ENCODE measurements around the gene JAKMIP1. TPM values are rescaled to one million over a fixed set of nuclear protein-coding genes. Genes with fewer than 3 reads are reported as not detected.

Gene JAKMIP1
- total RNA-seq, 1 experiment from 2014 or later, result not detected

GRCh38 chr4:6198768-6199421 is 1.5 kb downstream of the JAKMIP1 start:
- Histone ChIP-seq H3K9me3 (no peaks in the 10 kb centered on the region), H3K4me1 (no peaks in the 10 kb centered on the region), H3K27me3 (replicated peaks; ENCODE audit: control insufficient read depth, insufficient read depth, low read length) (no peaks in the 10 kb centered on the region), H3K4me3 (ENCODE audit: low read depth, low read length) (no peak overlapping the region), H3K36me3 (ENCODE audit: control insufficient read depth, insufficient read depth, low read length) (no peaks in the 10 kb centered on the region)
- no peak for DNase-seq
- CTCF ChIA-PET, result interaction anchor here (0.6 kb wide), 1 partner anchor 26 kb away, joined by 3 read pairs; no protein-coding TSS in a partner anchor
- H3K27me3 Mint-ChIP-seq (ENCODE audit: insufficient read depth, unreplicated experiment), result peaks cover 13% of the 10 kb centered on the region
- POLR2A ChIA-PET, result no interaction called here
- H3K27ac Mint-ChIP-seq (ENCODE audit: unreplicated experiment), result no peak overlapping the region
- intact Hi-C loops (cut with micrococcal nuclease; ENCODE audit: unreplicated experiment), result no loop called here
- TF ChIP-seq CTCF (IDR thresholded peaks at IDR 0.05; ENCODE audit: insufficient read depth in 1 of 2, low read depth in 1 of 2, low read length in 1 of 2, severe bottlenecking in 1 of 2, unreplicated experiment in 1 of 2), result no peak
- no TSS peak for BruUV-seq (replicated peaks)
- peak overlapping the region; percentile 44 for H3K4me3 Mint-ChIP-seq (ENCODE audit: unreplicated experiment)
- H3K36me3 Mint-ChIP-seq (ENCODE audit: insufficient read depth, unreplicated experiment), result no peaks in the 10 kb centered on the region
- H3K9me3 Mint-ChIP-seq (ENCODE audit: unreplicated experiment), result peaks cover 12% of the 10 kb centered on the region
- H3K4me1 Mint-ChIP-seq (ENCODE audit: low read depth, unreplicated experiment), result no peaks in the 10 kb centered on the region

GRCh38 chr4:6198278-6198677 is 2.1 kb downstream of the JAKMIP1 start:
- Mint-ChIP-seq H3K27ac (ENCODE audit: unreplicated experiment) (no peak overlapping the region), H3K36me3 (ENCODE audit: insufficient read depth, unreplicated experiment) (no peaks in the 10 kb centered on the region), H3K4me1 (ENCODE audit: low read depth, unreplicated experiment) (no peaks in the 10 kb centered on the region), H3K4me3 (ENCODE audit: unreplicated experiment) (no peak overlapping the region), H3K27me3 (ENCODE audit: insufficient read depth, unreplicated experiment) (peaks cover 13% of the 10 kb centered on the region), H3K9me3 (ENCODE audit: unreplicated experiment) (peaks cover 12% of the 10 kb centered on the region)
- TF ChIP-seq CTCF (IDR thresholded peaks at IDR 0.05; ENCODE audit: insufficient read depth in 1 of 2, low read depth in 1 of 2, low read length in 1 of 2, severe bottlenecking in 1 of 2, unreplicated experiment in 1 of 2), result no peak
- POLR2A ChIA-PET, result no interaction called here
- intact Hi-C loops (cut with micrococcal nuclease; ENCODE audit: unreplicated experiment), result no loop called here
- no peak for DNase-seq
- H3K36me3 ChIP-seq (ENCODE audit: control insufficient read depth, insufficient read depth, low read length), result no peaks in the 10 kb centered on the region
- no peaks in the 10 kb centered on the region for H3K4me1 ChIP-seq
- BruUV-seq (replicated peaks), result no TSS peak
- H3K9me3 ChIP-seq, result no peaks in the 10 kb centered on the region
- no peaks in the 10 kb centered on the region for H3K27me3 ChIP-seq (replicated peaks; ENCODE audit: control insufficient read depth, insufficient read depth, low read length)
- CTCF ChIA-PET, result no interaction called here
- H3K4me3 ChIP-seq (ENCODE audit: low read depth, low read length), result no peak overlapping the region

- no TSS peak for BruUV-seq (replicated peaks)
- H3K36me3 ChIP-seq (ENCODE audit: control insufficient read depth, insufficient read depth, low read length), result no peaks in the 10 kb centered on the region
- Mint-ChIP-seq H3K27me3 (ENCODE audit: insufficient read depth, unreplicated experiment) (peaks cover 13% of the 10 kb centered on the region), H3K27ac (ENCODE audit: unreplicated experiment) (no peak overlapping the region), H3K4me3 (ENCODE audit: unreplicated experiment) (no peak overlapping the region), H3K4me1 (ENCODE audit: low read depth, unreplicated experiment) (no peaks in the 10 kb centered on the region), H3K9me3 (ENCODE audit: unreplicated experiment) (peaks cover 12% of the 10 kb centered on the region), H3K36me3 (ENCODE audit: insufficient read depth, unreplicated experiment) (no peaks in the 10 kb centered on the region)
- no peak for TF ChIP-seq CTCF (IDR thresholded peaks at IDR 0.05; ENCODE audit: insufficient read depth in 1 of 2, low read depth in 1 of 2, low read length in 1 of 2, severe bottlenecking in 1 of 2, unreplicated experiment in 1 of 2)
- H3K9me3 ChIP-seq, result no peaks in the 10 kb centered on the region
- ChIA-PET CTCF (no interaction called here), POLR2A (no interaction called here)
- no peak for DNase-seq
- intact Hi-C loops (cut with micrococcal nuclease; ENCODE audit: unreplicated experiment), result no loop called here
- no peaks in the 10 kb centered on the region for H3K4me1 ChIP-seq
- no peak overlapping the region for H3K4me3 ChIP-seq (ENCODE audit: low read depth, low read length)
- H3K27me3 ChIP-seq (replicated peaks; ENCODE audit: control insufficient read depth, insufficient read depth, low read length), result no peaks in the 10 kb centered on the region
Observed at GRCh38 chr4:6197433-6198174, 2.7 kb downstream of the JAKMIP1 start.
